H9 (cell line): ENCODE data around the gene DISC1. TPM values are rescaled to one million over a fixed set of nuclear protein-coding genes. Genes with fewer than 3 reads are reported as not detected.

Source experiments
- DNase-seq: peaks from one replicate; pipeline ENCODE4 v3.0.0-alpha.2; 2017
- H2AFZ ChIP-seq: one replicate; pipeline ENCODE4 v1.6.1; 2013; ENCODE audit warnings: mild to moderate bottlenecking, low read length, control low read depth, moderate library complexity
- H2AK5ac ChIP-seq: 2 replicates; pipeline ENCODE4 v1.6.1; 2013; ENCODE audit warnings: low read length, control low read depth, mixed read lengths; ENCODE audit not compliant: insufficient read length
- H2BK120ac ChIP-seq: one replicate; pipeline ENCODE4 v1.6.1; 2013; ENCODE audit warnings: low read depth, mild to moderate bottlenecking, low read length, control low read depth, inconsistent platforms; ENCODE audit not compliant: poor library complexity, severe bottlenecking
- H2BK12ac ChIP-seq: 2 replicates; pipeline ENCODE4 v1.6.1; 2013; ENCODE audit warnings: low read length, control low read depth, mixed read lengths, low read depth; ENCODE audit not compliant: insufficient read length
- H2BK15ac ChIP-seq: 2 replicates; pipeline ENCODE4 v1.6.1; 2013; ENCODE audit warnings: low read depth, low read length, control low read depth
- H2BK20ac ChIP-seq: one replicate; pipeline ENCODE4 v1.6.1; 2013; ENCODE audit warnings: low read depth, mild to moderate bottlenecking, low read length, control low read depth, inconsistent platforms; ENCODE audit not compliant: poor library complexity, severe bottlenecking
- H2BK5ac ChIP-seq: 2 replicates; pipeline ENCODE4 v1.6.1; 2013; ENCODE audit warnings: low read length, control low read depth, mixed read lengths; ENCODE audit not compliant: insufficient read length
- H3K14ac ChIP-seq: 2 replicates; pipeline ENCODE4 v1.6.1; 2013; ENCODE audit warnings: low read length, control low read depth; ENCODE audit not compliant: insufficient read depth
- H3K18ac ChIP-seq: 2 replicates; pipeline ENCODE4 v1.6.1; 2013; ENCODE audit warnings: low read depth, mild to moderate bottlenecking, mixed read lengths, low read length, control low read depth; ENCODE audit not compliant: insufficient read length
- H3K23ac ChIP-seq: 2 replicates; pipeline ENCODE4 v1.6.1; 2013; ENCODE audit warnings: low read length, control low read depth, mixed read lengths, low read depth; ENCODE audit not compliant: insufficient read length
- H3K23me2 ChIP-seq: 2 replicates; pipeline ENCODE4 v1.6.1; 2013; ENCODE audit warnings: low read depth, mild to moderate bottlenecking, mixed read lengths, low read length, control low read depth; ENCODE audit not compliant: insufficient read length, poor library complexity, severe bottlenecking
- H3K27ac ChIP-seq: 2 replicates; pipeline ENCODE4 v1.5.1; 2013; ENCODE audit warnings: low read length, control low read depth, mixed read lengths, low read depth; ENCODE audit not compliant: insufficient read length
- H3K27me3 ChIP-seq: 2 replicates; pipeline ENCODE4 v1.6.1; 2013; ENCODE audit warnings: low read length, control low read depth, inconsistent platforms; ENCODE audit not compliant: insufficient read depth
- H3K4ac ChIP-seq: 2 replicates; pipeline ENCODE4 v1.6.1; 2013; ENCODE audit warnings: low read depth, mild to moderate bottlenecking, control low read depth, inconsistent platforms, low read length, moderate library complexity
- H3K4me1 ChIP-seq: 2 replicates; pipeline ENCODE4 v1.6.1; 2013; ENCODE audit warnings: low read length, control low read depth, inconsistent platforms; ENCODE audit not compliant: insufficient read depth
- H3K4me2 ChIP-seq: 2 replicates; pipeline ENCODE4 v1.6.1; 2013; ENCODE audit warnings: low read length, control low read depth, mixed read lengths; ENCODE audit not compliant: insufficient read length, insufficient read depth
- H3K56ac ChIP-seq: 2 replicates; pipeline ENCODE4 v1.6.1; 2013; ENCODE audit warnings: low read depth, mild to moderate bottlenecking, mixed read lengths, low read length, control low read depth; ENCODE audit not compliant: insufficient read length
- H3K79me1 ChIP-seq: 2 replicates; pipeline ENCODE4 v1.6.1; 2013; ENCODE audit warnings: low read depth, mild to moderate bottlenecking, moderate library complexity, low read length, control low read depth, inconsistent platforms; ENCODE audit not compliant: insufficient read depth, poor library complexity, severe bottlenecking
- H3K79me2 ChIP-seq: 2 replicates; pipeline ENCODE4 v1.6.1; 2013; ENCODE audit warnings: low read length, control low read depth, inconsistent platforms; ENCODE audit not compliant: insufficient read depth
- H3K9ac ChIP-seq: 2 replicates; pipeline ENCODE4 v1.6.1; 2013; ENCODE audit warnings: low read length, control low read depth, mixed read lengths; ENCODE audit not compliant: insufficient read length; ENCODE audit errors: extremely low read depth
- H3K9me3 ChIP-seq: one replicate; pipeline ENCODE4 v1.6.1; 2013; ENCODE audit warnings: low read depth, low read length, inconsistent platforms; ENCODE audit not compliant: control insufficient read depth
- H3T11ph ChIP-seq: one replicate; pipeline ENCODE4 v1.6.1; 2013; ENCODE audit warnings: mild to moderate bottlenecking, low read length, control low read depth, inconsistent platforms
- H4K20me1 ChIP-seq: one replicate; pipeline ENCODE4 v1.6.1; 2013; ENCODE audit not compliant: control insufficient read depth, insufficient read length, insufficient read depth
- H4K5ac ChIP-seq: 2 replicates; pipeline ENCODE4 v1.6.1; 2013; ENCODE audit warnings: low read depth, mild to moderate bottlenecking, mixed read lengths, low read length, control low read depth; ENCODE audit not compliant: insufficient read length
- H4K8ac ChIP-seq: replicated peaks from 2 replicates; pipeline ENCODE4 v1.6.1; 2013; ENCODE audit warnings: low read length, control low read depth, mixed read lengths, low read depth; ENCODE audit not compliant: insufficient read length
- H4K91ac ChIP-seq: 2 replicates; pipeline ENCODE4 v1.6.1; 2013; ENCODE audit warnings: low read depth, mild to moderate bottlenecking, moderate library complexity, mixed read lengths, low read length, control low read depth; ENCODE audit not compliant: insufficient read length
- H3K27ac Mint-ChIP-seq, 3 experiments: 2 replicates in 2 of 3; 3 replicates in 1 of 3; pipeline ENCODE4 v1.8.0; 2020 to 2021; ENCODE audit warnings: mixed read lengths in 3 of 3, mild to moderate bottlenecking in 1 of 3, moderate library complexity in 1 of 3
- H3K27me3 Mint-ChIP-seq: 2 replicates; pipeline ENCODE4 v1.8.0; 2021; ENCODE audit warnings: low read depth, mild to moderate bottlenecking, moderate library complexity, mixed read lengths
- H3K36me3 Mint-ChIP-seq, 3 experiments: 2 replicates in 2 of 3; 3 replicates in 1 of 3; pipeline ENCODE4 v1.8.0; 2020 to 2021; ENCODE audit warnings: low read depth in 3 of 3, mixed read lengths in 3 of 3; ENCODE audit not compliant: insufficient read depth in 1 of 3
- H3K4me1 Mint-ChIP-seq, 2 experiments: 2 replicates each; pipeline ENCODE4 v1.8.0; 2020; ENCODE audit warnings: mixed read lengths in 2 of 2
- H3K4me3 Mint-ChIP-seq, 2 experiments: 2 replicates in 1 of 2; 3 replicates in 1 of 2; pipeline ENCODE4 v1.8.0; 2020 to 2021; ENCODE audit warnings: mild to moderate bottlenecking in 2 of 2, mixed read lengths in 2 of 2, moderate library complexity in 1 of 2
- H3K9me3 Mint-ChIP-seq, 2 experiments: 2 replicates in 1 of 2; 3 replicates in 1 of 2; pipeline ENCODE4 v1.8.0; 2020; ENCODE audit warnings: mild to moderate bottlenecking in 2 of 2, mixed read lengths in 2 of 2, moderate library complexity in 1 of 2
- CTCF ChIP-seq: fragments of 200-600 bp; sonication (generic); conservative IDR thresholded peaks from 3 replicates; pipeline ENCODE4 v1.8.0; 2021; ENCODE audit warnings: antibody characterized with exemption, mild to moderate bottlenecking
- WGBS: extraction: QIAGEN DNeasy Blood & Tissue Kit; methylation state at CpG from one replicate; pipeline ENCODE4 v1.1.7; 2013; ENCODE audit warnings: missing lambda C conversion rate, low lambda C conversion rate, mixed read lengths; ENCODE audit not compliant: insufficient read length; ENCODE audit errors: extremely low coverage; 5-methylcytosine and 5-hydroxymethylcytosine counted together
- total RNA-seq: library from RNA; stranded (reverse); gene quantifications from 2 replicates; pipeline ENCODE4 v1.2.1, GENCODE V29; 2021

The DISC1 gene
- total RNA-seq, 1 experiment from 2014 or later = 2.5 TPM

GRCh38 chr1:231612393-231613089, 14.0 kb upstream of the DISC1 start:
- Histone ChIP-seq H4K20me1 (no peaks in the 10 kb centered on the region), H2BK5ac (no peak overlapping the region), H2BK15ac (no peak overlapping the region), H3K79me1 (no peaks in the 10 kb centered on the region), H2AK5ac (no peak overlapping the region), H2BK20ac (no peak overlapping the region), H3K27me3 (no peaks in the 10 kb centered on the region), H3K23ac (no peak overlapping the region), H3K18ac (no peak overlapping the region), H3K9me3 (no peaks in the 10 kb centered on the region), H3K56ac (no peak overlapping the region), H3T11ph (no peak overlapping the region), H3K23me2 (no peaks in the 10 kb centered on the region), H4K91ac (no peak overlapping the region), H3K79me2 (no peaks in the 10 kb centered on the region), H3K4ac (no peak overlapping the region), H2BK120ac (no peak overlapping the region), H2AFZ (no peak overlapping the region), H4K5ac (no peak overlapping the region), H3K4me2 (no peak overlapping the region), H3K9ac (no peak overlapping the region), H3K4me1 (no peaks in the 10 kb centered on the region), H3K14ac (no peak overlapping the region), H4K8ac (no peak overlapping the region), H3K27ac (no peak overlapping the region), H2BK12ac (no peak overlapping the region)
- DNase-seq = no peak
- H3K9me3 Mint-ChIP-seq = no peaks in the 10 kb centered on the region; a peak in 3 of 5 replicates
- H3K4me1 Mint-ChIP-seq = no peaks in the 10 kb centered on the region
- WGBS = no CpG with 5 or more reads among the region's 10 CpGs
- H3K36me3 Mint-ChIP-seq = no peaks in the 10 kb centered on the region
- TF ChIP-seq CTCF = no peak
- H3K27ac Mint-ChIP-seq = no peak overlapping the region
- H3K27me3 Mint-ChIP-seq = peaks cover 80% of the 10 kb centered on the region
- H3K4me3 Mint-ChIP-seq = no peak overlapping the region
